ENCODE measurements around the gene PGAM5. TPM values are rescaled to one million over a fixed set of nuclear protein-coding genes. Genes with fewer than 3 reads are reported as not detected.

The PGAM5 gene
- total and polyA plus RNA-seq, 8 donors = 1.8 to 49.8 (median 15.5) TPM

DNA sequence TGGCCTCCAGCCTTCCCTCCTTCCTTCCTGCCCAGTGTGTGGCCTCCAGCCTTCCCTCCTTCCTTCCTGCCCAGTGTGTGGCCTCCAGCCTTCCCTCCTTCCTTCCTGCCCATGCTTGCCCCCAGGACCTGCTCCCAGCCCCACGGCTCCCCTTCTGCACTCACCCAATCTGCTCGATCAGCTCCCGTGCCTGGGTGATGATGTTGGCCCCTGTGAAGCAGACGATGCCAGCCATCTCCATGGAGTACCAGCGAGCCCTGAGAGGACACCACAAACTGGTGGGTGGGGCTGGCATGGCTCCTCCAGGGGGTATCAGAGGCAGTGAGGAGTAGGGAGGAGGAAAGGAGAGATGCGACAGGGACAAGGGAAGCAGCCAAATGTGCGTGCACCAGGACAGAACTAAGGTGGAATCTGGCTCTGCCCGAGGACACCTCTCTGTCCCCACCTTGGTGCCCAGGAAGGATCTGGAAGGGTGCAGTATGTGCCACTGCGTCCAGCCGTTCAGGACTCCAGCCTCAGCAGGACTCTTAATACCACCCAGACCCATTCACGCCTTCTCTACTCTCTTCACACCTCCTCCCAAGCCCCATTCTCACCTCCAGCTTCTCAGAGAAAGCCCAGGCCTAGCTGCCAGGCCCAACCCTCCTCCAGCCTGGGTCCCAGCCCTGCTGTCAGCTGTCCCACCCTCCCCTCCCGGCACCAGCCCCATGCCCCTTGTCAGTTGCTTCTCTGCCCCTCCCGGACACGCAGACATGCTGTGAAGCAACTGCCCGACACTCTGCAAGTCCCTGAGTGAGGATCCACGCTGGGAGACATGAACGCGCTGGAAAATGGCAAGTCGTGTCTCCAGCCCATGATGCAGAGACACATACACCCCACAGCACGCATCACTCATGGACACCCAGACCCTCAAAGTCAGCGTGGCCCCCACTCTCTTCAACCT, 46.2 kb upstream of the PGAM5 start:
- Histone ChIP-seq H3K27ac (no peak overlapping the region), H3K4me3 (no peak overlapping the region), H3K9me3 (no peaks in the 10 kb centered on the region), H3K4me1 (no peaks in the 10 kb centered on the region), H3K27me3 (no peaks in the 10 kb centered on the region), H3K36me3 (peaks cover 82 to 100% (median 100%) of the 10 kb centered on the region in 4 donors)
- TF ChIP-seq POLR2A (IDR thresholded peaks at IDR 0.05) (no peak), POLR2AphosphoS5 (IDR thresholded peaks at IDR 0.05) (no peak), EP300 (IDR thresholded peaks at IDR 0.05) (no peak)
- TF ChIP-seq, protein P1, sequence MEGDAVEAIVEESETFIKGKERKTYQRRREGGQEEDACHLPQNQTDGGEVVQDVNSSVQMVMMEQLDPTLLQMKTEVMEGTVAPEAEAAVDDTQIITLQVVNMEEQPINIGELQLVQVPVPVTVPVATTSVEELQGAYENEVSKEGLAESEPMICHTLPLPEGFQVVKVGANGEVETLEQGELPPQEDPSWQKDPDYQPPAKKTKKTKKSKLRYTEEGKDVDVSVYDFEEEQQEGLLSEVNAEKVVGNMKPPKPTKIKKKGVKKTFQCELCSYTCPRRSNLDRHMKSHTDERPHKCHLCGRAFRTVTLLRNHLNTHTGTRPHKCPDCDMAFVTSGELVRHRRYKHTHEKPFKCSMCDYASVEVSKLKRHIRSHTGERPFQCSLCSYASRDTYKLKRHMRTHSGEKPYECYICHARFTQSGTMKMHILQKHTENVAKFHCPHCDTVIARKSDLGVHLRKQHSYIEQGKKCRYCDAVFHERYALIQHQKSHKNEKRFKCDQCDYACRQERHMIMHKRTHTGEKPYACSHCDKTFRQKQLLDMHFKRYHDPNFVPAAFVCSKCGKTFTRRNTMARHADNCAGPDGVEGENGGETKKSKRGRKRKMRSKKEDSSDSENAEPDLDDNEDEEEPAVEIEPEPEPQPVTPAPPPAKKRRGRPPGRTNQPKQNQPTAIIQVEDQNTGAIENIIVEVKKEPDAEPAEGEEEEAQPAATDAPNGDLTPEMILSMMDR (IDR thresholded peaks at IDR 0.05) = no peak
- intact Hi-C loops (cut with DNase I; ENCODE audit: low total_unique reads) = no loop called here
- WGBS, 5 donors = 86 to 95% (median 88%) methylated on average over 21 of the region's 21 CpGs
- no peak for DNase-seq

DNA sequence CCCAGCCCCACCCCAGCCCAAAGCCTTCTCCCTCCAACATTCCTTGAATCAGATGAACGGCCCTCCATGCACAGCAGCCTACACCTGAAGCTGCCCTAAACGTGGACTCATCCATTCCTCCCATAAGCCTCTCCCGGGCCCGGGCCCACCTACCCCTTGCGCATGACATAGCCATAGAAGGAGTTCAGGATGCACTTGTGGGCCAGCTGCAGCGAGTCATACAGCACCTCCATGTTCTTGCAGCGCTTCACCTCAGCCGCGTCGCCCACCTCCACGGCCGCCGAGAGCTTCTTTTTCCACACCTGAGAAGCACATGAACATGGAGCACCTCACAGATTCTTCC, 45.5 kb upstream of the PGAM5 start:
- DNase-seq = no peak
- Histone ChIP-seq H3K9me3 (no peaks in the 10 kb centered on the region), H3K4me3 (no peak overlapping the region), H3K4me1 (no peaks in the 10 kb centered on the region), H3K27me3 (no peaks in the 10 kb centered on the region), H3K36me3 (peaks cover 79 to 100% (median 100%) of the 10 kb centered on the region in 4 donors), H3K27ac (no peak overlapping the region)
- 94 to 96% (median 94%) methylated on average over 13 of the region's 13 CpGs for WGBS, 5 donors
- TF ChIP-seq POLR2AphosphoS5 (IDR thresholded peaks at IDR 0.05) (no peak), POLR2A (IDR thresholded peaks at IDR 0.05) (no peak), EP300 (IDR thresholded peaks at IDR 0.05) (no peak)
- TF ChIP-seq, protein P1 (IDR thresholded peaks at IDR 0.05) = no peak
- intact Hi-C loops (cut with DNase I; ENCODE audit: low total_unique reads) = no loop called here

DNA sequence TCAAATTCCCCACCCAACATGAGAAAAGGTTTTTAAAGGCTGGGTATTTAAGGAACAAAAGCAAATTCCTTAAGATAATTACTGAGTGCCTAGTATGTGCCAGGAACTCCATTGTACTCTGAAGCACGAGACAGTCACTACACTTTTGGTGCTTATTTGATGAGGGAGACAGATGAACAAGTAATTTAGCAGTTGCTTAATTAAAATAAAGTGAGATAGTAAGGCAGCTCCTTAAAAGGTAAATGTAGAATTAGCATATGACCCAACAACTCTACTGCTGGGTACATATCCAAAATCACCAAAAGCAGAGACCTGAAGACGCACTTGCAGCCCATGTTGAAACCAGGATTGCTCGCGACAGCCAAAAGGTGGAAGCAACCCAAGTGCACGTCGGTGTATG, 44.8 kb upstream of the PGAM5 start:
- WGBS, 5 donors = 88 to 96% (median 91%) methylated on average over 6 of the region's 6 CpGs
- intact Hi-C loops (cut with DNase I; ENCODE audit: low total_unique reads) = no loop called here
- no peak overlapping the region for H3K27ac ChIP-seq
- TF ChIP-seq EP300 (IDR thresholded peaks at IDR 0.05) = no peak
- no peak for TF ChIP-seq POLR2AphosphoS5 (IDR thresholded peaks at IDR 0.05)
- TF ChIP-seq, protein P1 (IDR thresholded peaks at IDR 0.05) = no peak
- no peak for TF ChIP-seq POLR2A (IDR thresholded peaks at IDR 0.05)
- H3K9me3 ChIP-seq = no peaks in the 10 kb centered on the region
- H3K4me3 ChIP-seq = no peak overlapping the region
- no peaks in the 10 kb centered on the region for H3K27me3 ChIP-seq
- DNase-seq = no peak
- no peaks in the 10 kb centered on the region for H3K4me1 ChIP-seq
- peaks cover 72 to 100% (median 100%) of the 10 kb centered on the region in 4 donors for H3K36me3 ChIP-seq

DNA sequence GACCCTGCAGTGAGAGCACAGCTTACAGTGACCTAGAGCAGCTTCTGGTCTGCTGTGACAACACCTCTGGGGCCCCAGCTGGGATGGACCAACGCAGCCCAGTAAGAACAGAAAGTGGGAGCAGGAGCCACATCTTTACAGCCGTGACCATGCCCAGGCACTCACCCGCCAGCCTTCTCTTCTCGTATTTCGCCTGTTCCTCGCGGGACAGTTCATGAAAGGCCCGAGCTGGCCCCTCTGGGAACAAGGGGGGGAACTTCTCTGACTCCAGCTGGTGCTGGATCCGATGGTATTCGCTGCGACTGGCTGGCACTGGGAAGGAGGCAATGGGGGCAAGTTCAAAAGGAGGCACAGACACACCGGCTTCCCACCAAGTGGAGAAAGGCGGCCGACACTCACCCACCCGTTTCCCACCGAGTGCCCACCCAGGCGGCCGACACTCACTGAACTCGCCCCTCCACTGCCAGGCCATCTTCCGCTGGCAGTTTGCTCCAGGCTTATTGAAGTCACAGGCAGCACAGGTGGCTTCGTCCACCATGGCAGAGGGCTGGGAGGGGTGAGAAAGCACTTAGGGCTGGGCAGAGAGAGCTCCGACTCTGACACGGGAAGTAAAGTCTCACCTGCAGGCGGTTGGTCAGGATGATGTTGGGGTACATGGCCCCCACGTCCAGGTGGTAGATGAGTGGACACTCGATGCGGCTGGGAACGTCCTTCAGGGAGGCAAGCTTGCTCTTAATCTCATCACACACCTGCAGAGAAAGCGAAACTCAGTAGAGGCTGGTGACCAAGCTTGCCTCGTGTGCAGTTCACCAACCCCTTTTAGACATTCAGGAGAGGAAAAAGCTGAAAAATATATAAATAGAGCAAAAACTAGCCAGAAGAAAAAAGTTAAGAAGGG, 42.2 kb upstream of the PGAM5 start:
- no peak for TF ChIP-seq POLR2A (IDR thresholded peaks at IDR 0.05)
- Histone ChIP-seq H3K27ac (no peak overlapping the region), H3K4me3 (no peak overlapping the region), H3K36me3 (peaks cover 66 to 99% (median 99%) of the 10 kb centered on the region in 4 donors), H3K9me3 (no peaks in the 10 kb centered on the region), H3K4me1 (no peaks in the 10 kb centered on the region), H3K27me3 (no peaks in the 10 kb centered on the region)
- no peak for DNase-seq
- WGBS, 5 donors = 94 to 98% (median 97%) methylated on average over 19 to 30 of the region's 30 CpGs
- intact Hi-C loops (cut with DNase I; ENCODE audit: low total_unique reads) = no loop called here
